ENCODE measurements around the gene UGT1A1. TPM values are rescaled to one million over a fixed set of nuclear protein-coding genes. Genes with fewer than 3 reads are reported as not detected.

The UGT1A1 gene
- total and polyA plus RNA-seq, 8 donors, result 0.28 TPM; not detected in 7

DNA sequence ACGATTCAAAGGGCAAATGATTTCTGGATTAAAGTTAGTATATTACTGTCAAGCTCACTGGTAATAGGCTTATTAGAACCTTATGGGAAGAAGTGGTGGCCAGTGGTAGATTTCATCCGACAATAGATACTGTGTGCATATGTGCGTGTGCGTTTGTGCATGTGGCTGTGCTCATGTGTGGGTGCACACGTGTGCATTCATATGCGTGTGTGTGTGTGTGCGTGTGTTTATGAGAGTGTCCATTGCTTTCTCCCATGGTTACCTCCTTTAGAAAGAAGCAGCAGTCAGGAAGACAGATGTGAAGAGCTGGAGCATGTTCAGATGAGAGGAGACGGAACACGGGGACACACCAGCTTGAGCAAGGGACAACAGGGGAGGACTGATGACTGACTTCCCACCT lies 9.2 kb downstream of the UGT1A1 start:
- no peak for TF ChIP-seq CTCF (IDR thresholded peaks at IDR 0.05)
- H3K4me1 ChIP-seq, result no peaks in the 10 kb centered on the region
- H3K36me3 ChIP-seq, result no peaks in the 10 kb centered on the region
- FAIRE-seq (no peak), DNase-seq (no peak), ATAC-seq (no peak)
- H3K27ac ChIP-seq, result no peak overlapping the region
- no peaks in the 10 kb centered on the region for H3K27me3 ChIP-seq
- WGBS, 2 donors, result 77 to 89% methylated on average over 9 of the region's 9 CpGs
- intact Hi-C loops (cut with DNase I), result no loop called here
- H3K9me3 ChIP-seq, result no peaks in the 10 kb centered on the region
- no peak overlapping the region for H3K4me3 ChIP-seq

GRCh38 chr2:233772153-233772552 lies 12.1 kb downstream of the UGT1A1 start:
- no peaks in the 10 kb centered on the region for H3K4me1 ChIP-seq
- DNase-seq (no peak), ATAC-seq (no peak), FAIRE-seq (no peak)
- no peaks in the 10 kb centered on the region for H3K27me3 ChIP-seq
- TF ChIP-seq CTCF (IDR thresholded peaks at IDR 0.05), result no peak
- H3K9me3 ChIP-seq, result no peaks in the 10 kb centered on the region
- intact Hi-C loops (cut with DNase I), result no loop called here
- WGBS, 2 donors, result 76 to 80% methylated on average over 16 of the region's 16 CpGs
- no peaks in the 10 kb centered on the region for H3K36me3 ChIP-seq
- H3K4me3 ChIP-seq, result no peak overlapping the region
- no peak overlapping the region for H3K27ac ChIP-seq

DNA sequence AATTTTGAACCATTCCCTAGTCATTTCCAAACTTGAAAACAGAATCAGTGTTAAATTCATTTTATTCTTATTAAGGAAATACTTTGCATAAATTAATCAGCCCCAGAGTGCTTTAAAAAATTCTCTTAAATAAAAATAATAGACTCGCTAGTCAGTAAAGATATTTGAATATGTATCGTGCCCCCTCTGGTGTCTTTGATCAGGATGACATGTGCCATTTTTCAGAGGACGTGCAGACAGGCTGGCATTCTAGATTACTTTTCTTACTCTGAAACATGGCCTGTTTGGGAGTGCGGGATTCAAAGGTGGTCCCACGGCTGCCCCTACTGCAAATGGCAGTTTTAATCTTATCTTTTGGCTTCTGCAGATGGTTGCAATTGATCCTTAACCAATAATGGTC lies 12.5 kb downstream of the UGT1A1 start:
- no peaks in the 10 kb centered on the region for H3K36me3 ChIP-seq
- intact Hi-C loops (cut with DNase I), result no loop called here
- no peaks in the 10 kb centered on the region for H3K9me3 ChIP-seq
- TF ChIP-seq CTCF (IDR thresholded peaks at IDR 0.05), result no peak
- no peak for DNase-seq
- H3K27ac ChIP-seq, result no peak overlapping the region
- 46 to 47% methylated on average over 5 of the region's 5 CpGs for WGBS, 2 donors
- H3K4me3 ChIP-seq, result no peak overlapping the region
- no peaks in the 10 kb centered on the region for H3K27me3 ChIP-seq
- no peak for ATAC-seq
- H3K4me1 ChIP-seq, result no peaks in the 10 kb centered on the region
- FAIRE-seq, result no peak

- Histone ChIP-seq H3K27me3 (no peaks in the 10 kb centered on the region), H3K4me3 (no peak overlapping the region), H3K27ac (no peak overlapping the region), H3K36me3 (no peaks in the 10 kb centered on the region), H3K4me1 (no peaks in the 10 kb centered on the region), H3K9me3 (no peaks in the 10 kb centered on the region)
- TF ChIP-seq CTCF (IDR thresholded peaks at IDR 0.05), result no peak
- WGBS, 2 donors, result 77 to 85% methylated on average over 5 of the region's 5 CpGs
- FAIRE-seq (no peak), ATAC-seq (no peak), DNase-seq (no peak)
- intact Hi-C loops (cut with DNase I), result no loop called here
Measured at GRCh38 chr2:233773854-233774253, 13.8 kb downstream of the UGT1A1 start.

GRCh38 chr2:233775414-233775813 lies 15.3 kb downstream of the UGT1A1 start:
- ATAC-seq, result no peak
- Histone ChIP-seq H3K4me1 (no peaks in the 10 kb centered on the region), H3K4me3 (no peak overlapping the region), H3K36me3 (no peaks in the 10 kb centered on the region), H3K27me3 (no peaks in the 10 kb centered on the region), H3K9me3 (no peaks in the 10 kb centered on the region), H3K27ac (no peak overlapping the region)
- 80 to 90% methylated on average over 6 of the region's 6 CpGs for WGBS, 2 donors
- FAIRE-seq, result no peak
- DNase-seq, result no peak
- TF ChIP-seq CTCF (IDR thresholded peaks at IDR 0.05), result no peak
- intact Hi-C loops (cut with DNase I), result no loop called here
